Measurements from ENCODE around the gene ADCY10.

DNA sequence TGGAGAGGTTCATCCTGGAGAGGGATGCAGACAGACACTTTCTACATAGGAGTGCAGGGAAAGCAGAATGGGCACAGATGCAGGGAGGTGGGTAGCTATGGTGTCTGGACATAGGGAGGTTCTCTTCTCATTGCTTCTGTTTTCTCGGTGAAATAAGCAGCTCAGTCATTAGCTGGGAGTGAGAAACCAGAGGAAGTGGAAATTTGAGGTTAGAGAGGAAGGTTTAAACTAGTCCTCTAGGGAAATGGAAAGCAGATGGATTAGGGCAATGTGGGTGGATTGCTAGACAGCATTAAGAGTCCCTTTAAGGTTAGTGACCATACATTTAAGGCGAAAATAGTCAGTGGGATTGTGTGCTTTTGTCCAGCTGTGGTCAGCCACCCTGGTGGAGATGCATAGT lies 152.5 kb downstream of the ADCY10 start:
- TF ChIP-seq, protein P1, sequence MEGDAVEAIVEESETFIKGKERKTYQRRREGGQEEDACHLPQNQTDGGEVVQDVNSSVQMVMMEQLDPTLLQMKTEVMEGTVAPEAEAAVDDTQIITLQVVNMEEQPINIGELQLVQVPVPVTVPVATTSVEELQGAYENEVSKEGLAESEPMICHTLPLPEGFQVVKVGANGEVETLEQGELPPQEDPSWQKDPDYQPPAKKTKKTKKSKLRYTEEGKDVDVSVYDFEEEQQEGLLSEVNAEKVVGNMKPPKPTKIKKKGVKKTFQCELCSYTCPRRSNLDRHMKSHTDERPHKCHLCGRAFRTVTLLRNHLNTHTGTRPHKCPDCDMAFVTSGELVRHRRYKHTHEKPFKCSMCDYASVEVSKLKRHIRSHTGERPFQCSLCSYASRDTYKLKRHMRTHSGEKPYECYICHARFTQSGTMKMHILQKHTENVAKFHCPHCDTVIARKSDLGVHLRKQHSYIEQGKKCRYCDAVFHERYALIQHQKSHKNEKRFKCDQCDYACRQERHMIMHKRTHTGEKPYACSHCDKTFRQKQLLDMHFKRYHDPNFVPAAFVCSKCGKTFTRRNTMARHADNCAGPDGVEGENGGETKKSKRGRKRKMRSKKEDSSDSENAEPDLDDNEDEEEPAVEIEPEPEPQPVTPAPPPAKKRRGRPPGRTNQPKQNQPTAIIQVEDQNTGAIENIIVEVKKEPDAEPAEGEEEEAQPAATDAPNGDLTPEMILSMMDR (conservative IDR thresholded peaks at IDR 0.05): no peak
- TF ChIP-seq EZH2 (IDR thresholded peaks at IDR 0.05; ENCODE audit: low read depth): no peak
